Measurements from ENCODE around the gene LRRC27. TPM values are rescaled to one million over a fixed set of nuclear protein-coding genes. Genes with fewer than 3 reads are reported as not detected.
A peak's percentile ranks its signal among the peaks of the same experiment; 100 is the strongest.

The LRRC27 gene
- polyA plus RNA-seq, 5 donors, result 26.3 to 35.6 (median 33.5) TPM

DNA sequence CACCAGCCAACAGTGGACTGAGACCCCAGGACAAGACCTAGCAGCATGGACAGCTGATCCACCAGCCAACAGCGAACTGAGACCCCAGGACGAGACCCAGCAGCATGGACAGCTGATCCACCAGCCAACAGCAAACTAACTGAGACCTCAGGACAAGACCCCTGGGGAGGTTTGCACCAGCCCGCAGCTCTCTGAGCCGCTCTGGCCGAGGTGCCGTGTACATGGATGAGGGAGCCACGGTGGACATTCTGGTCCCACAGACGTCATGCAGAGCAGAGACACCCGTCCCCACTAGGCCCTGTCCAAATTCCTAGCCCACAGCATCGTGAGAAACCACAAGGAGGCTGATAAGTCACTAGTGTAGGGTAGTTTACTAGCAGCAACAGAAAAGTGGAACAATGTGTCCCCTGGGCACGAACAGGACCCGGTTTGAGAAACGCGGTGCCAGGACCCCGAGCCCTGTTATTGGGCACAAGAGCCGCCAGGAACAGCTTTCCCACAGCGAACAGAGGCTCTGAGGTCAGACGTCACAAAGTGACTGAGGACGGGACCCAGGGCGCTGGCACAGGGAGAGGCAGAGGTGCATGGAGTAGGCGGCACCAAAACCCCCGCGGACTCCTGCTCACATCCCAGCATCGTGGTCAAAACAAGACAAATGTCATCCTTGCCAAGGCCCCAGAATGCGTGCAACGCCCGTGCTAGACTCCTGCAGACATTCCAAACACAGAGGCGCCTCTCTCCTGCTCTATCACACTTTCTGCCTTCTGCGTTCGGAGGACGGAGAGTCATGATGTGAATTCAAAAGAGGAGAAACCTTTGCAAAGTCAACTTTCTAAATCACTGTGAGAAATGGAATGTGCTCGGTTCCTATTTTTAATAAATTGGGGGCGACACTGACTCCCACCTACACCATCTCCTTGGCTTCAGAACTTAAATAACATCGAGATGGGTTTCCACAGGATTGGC is 32.3 kb upstream of the LRRC27 start:
- no peak for DNase-seq

DNA sequence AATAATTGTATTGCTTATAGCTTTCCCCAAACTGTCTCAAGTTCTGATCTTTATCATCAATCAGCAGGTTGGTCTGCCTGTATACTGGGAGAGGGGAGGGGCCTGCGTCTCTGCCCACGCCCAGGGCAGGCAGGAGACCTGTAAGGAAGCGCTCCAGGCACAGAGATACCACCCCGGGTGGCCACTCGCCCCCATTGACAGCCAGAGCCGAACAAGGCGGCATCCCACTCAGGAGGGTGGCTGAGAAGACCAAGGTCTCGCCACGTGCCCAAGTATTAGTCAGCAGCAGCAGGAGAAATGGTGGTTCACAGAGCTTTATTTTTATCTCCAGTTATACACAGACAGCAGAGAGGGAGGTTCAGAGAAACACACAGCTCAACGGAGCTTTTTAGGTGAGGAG is 31.4 kb upstream of the LRRC27 start:
- DNase-seq, result no peak

DNA sequence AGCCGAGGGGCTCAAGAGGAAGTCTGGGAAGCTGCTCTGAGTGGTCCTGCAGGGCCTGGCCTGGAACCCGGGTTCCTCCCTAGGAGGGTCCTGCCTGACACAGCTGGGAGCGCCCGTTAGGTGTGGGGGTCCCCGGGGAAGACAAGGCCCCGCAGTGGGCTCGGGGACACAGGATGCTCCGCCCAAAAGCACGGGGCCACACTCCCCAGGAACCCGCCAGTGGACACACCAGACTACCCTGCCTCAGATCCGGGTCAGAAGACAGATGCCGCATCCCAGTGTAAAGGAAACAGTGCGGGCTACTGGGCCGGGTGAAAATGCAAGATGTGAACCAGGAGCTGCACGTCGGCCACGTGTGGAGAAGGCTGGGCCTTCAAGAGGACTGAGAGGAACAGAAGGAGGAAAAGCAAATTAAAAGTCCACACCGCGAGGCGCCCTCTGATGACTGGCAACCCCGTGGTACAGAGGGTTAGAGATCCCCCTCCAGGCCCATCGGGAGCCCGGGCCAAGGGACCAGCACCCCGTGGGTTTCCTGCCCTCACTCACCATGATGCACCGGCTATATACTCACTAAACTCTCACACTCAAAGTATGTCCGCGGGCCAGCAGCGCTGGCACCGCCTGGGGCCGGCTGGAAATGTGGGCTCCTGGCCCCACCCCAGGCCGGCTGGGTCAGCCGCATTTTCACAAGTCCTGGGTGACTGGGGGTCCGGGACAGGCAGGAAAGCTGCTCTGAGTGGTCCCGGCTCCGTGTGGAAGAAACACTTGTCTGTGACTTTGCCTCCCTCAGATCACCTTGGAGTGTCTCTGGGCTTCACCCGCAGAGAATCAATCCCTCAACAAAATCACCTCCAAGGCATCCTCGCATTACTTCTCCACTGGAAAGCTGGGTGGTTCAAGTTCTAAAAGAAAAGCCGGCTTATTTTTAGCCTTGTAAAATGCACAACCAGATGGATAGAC is 30.3 kb upstream of the LRRC27 start:
- DNase-seq, result no peak

DNA sequence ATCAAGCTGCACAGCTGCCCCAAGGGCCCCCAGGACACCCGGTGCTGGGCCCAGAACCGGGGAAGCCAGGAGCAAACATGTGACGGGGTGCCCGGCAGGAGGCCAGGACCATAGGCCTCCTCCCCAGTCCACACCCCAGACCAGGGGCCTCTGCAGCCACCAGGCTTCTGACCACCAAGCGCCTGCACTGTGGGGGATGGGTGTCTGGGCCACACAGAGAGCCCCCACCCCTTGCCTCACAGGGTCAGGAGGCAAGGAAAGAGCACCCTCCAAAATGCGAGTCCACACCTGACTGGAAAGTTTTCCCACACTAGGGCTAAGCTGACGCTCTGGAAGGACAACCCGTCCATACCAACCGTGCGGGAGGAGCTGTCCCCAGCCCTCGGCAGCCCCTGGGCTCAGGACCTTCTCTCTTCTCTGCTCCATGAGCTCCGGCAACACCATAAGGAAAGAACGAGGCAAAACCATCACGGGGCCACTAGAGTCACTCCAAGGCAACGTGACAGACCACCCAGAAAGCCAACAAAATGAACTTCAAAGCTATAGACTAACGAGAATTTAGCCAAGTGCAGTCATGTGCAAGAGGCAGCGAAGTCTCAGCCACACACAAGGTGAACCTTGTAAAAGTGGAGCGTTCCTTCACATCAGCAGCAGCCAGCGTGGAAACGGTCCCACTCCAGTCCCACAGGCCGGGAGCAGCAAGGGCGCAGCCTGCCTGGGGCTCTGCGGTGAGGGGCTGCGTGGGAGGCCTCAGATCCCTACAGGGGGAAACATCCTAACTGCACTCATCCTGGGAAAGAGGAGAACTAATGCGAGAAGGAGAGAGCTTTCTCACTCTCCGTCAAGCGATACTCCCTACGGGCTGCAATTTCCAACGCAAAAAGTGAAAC is 29.3 kb upstream of the LRRC27 start:
- DNase-seq, result no peak

DNA sequence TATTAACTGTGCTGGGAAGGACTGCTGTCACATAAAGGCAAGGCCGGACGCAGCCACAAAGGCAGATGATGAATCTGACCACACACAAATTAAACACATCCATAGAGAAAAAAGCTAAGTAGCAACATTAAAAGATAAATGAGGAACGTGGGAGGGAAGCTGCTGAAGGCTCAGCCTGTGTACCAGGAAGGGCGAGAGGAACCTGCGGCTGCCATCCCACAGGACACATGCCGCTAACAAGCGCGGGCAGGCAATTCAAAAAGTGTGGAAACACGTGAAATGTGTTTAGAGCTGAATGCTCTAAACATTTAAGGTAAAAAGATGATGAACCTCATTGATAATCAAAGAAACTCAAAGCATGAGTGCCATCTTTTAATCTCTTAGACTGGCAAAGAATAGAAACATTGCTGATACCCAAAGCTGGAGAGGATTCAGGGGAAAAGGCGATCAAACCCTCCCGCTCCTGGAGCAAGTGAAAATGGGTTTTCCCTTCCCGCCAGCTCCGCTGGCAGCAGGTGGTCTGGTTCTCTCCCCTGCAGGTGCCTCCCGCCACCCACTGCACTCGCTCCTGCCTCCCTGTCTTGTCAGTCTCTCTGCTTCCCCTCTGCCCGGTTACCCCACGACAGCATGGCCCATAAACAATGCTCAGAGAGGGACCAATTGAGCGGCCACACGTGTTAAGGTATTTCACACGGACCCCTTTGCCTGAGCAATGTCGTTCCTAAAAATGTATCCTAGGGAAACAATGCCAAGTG is 28.5 kb upstream of the LRRC27 start:
- no peak for DNase-seq

DNA sequence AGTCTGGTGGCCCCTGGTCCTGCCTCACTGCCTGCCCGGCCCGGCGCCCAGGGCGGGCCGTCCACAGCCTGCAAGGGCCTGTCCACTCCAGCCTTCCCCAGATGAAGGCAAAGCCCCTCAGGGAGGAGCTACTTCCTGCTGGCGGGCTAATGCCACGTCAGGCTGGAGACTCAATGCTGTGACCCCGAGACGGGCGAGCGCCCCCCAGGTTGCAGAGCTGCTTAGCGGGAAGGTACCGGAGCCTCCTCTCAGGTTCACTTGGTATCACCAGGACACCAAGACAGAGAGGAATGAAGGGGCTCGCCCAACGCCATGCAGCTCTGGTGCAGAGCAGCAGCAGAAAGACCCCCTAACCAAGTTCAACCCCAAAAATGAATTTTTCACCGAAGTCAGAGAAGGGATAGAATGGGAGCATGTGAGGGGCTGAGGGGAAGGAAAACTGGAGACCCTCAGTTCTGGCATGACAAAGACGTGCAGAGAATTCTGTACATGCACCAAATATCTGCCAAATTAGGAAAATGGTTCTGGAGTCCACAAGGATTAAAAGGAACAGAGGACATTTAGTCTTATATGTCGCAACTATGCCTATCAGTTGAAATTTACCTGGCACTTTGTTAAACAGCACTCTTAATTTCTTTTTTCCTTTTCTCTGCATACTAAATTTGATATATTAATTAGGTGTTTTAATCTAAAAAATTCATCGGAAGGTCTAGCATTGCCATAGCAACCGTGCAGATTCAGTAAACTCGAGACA is 27.1 kb upstream of the LRRC27 start:
- DNase-seq, result no peak

DNA sequence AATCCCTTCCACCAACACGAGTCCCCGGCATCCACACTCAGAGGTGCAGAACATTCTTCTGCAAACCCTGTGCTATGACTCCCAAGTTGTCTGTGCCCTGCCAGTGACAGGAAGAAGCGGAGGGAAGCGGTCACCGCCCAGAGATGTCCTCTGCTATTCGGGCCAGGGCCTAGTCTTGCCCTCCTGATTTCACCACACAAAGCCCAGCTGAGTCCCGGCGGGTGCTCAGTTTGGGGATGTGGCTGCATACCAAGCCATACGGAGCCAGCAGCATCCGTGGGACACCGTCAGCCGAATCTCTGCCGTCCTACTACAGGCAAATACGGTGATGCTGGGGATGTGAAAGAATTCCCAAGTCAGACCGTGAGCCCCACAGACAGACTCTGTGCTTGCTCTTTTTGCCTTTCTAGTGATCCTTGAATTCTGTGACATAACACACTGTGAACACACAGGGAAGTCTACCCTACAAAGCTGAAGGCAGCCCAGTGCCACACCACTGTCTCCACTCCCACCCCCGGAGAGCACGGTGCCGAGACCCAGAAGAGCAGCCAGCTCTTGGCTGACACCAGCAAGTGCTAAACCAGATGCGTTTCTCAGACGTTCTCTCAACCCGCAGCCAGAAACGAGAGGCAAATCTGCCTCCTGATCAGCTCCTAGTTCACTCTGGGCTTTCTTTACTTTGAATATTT is 26.2 kb upstream of the LRRC27 start:
- DNase-seq, result no peak

DNA sequence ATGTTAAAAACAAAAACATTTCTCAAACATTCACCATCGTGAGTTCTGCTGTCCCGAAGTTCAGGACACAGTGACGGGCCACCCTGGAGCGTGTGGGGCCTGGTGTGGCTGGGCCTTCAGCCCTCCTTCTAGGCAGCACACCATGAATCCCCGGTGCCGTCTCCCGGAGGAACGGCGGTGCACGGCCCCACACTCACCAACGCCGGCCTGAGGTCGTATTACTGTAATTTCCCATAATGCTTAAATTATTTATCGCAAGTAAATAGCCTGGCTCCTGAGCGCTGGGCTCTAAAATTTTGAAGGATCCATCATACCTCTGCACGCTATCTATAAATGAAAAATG is 25.7 kb upstream of the LRRC27 start:
- DNase-seq, result no peak

DNA sequence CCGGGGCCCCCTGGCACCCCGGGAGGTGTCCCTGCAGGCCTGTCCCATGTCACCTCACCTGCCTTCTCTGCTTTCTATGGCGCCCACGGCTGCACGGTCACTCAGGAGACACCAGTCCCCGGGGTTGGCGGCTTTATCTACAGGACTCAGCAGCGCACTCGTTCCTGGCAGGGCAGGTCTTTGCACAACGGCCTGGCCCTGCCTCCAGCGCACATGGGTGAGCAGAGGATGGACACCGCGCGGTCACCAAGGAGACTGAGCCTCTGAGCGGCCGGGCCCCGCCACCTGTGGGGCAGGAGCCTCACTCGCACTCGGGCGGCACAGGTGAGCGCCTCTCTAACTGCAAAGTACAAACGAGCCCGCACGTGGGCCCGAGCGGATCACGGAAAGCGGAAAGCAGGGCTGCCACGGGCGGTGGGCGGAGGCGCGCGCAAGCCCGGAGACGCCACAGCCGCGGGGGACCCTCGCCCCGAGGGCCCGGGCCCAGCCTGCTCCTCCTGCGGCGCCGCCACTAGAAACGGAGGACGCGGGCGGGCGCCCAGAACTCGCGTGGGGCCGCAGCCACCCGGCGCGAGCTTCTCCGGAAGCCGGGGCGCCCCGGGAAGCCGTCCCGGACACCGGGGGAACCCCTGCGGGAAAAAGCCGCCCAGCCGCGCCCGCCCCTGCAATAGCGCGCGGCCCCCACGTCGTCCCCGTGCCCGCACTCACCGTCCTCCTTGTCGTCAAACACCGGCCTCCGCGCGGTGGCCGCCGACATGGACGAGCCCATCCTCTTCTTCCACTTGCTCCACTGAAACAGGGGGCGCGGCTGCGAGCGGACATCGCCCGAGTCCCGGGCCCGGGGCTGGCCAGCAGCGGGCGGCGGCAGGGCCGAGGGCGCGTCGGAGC is 24.9 kb upstream of the LRRC27 start:
- DNase-seq, result no peak

DNA sequence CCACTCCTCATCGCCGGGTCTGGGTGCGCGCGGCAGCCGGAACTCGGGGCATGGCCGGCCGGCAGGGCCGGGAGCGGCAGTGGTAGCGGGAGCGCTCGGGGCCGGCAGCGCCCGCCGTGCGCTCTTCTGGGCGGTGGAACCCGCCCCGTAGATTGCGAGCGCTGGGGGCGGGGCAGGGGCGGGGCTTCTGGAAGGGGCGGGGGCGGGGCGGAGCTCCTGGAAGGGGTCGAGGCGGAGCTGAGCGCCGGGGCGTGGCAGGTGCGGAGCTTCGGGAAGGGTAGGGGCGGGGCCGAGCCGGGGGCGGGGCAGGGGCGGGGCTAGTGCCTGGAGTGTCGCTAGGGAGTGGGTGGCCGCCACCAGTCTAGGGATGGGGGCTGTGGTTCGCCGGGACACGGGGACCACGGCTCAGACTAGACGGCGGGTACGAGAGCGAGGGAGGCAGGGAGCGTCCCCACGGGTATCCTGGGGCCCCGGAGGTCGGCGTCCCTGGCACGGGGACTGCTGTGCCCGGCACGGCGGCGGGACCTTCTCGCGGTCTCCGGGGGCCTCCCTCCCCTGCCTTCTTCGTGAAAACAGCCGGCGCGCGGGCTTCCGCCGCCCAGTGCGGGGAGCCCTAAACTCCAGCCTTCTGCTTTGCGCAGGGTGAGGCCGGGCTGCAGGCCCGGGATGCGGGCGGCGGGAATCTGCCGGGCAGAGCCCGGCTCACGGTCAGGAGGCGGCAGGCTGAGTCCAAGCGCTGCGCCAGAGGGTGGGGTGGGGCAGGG is 24.0 kb upstream of the LRRC27 start, which contains the start of gene STK32C:
Gene STK32C (minus strand): TSS at position 128 of the 764 bp plus-strand sequence. CDS start 117 bp downstream, at position 11.
- DNase-seq, result peak; percentile 81 to 85

DNA sequence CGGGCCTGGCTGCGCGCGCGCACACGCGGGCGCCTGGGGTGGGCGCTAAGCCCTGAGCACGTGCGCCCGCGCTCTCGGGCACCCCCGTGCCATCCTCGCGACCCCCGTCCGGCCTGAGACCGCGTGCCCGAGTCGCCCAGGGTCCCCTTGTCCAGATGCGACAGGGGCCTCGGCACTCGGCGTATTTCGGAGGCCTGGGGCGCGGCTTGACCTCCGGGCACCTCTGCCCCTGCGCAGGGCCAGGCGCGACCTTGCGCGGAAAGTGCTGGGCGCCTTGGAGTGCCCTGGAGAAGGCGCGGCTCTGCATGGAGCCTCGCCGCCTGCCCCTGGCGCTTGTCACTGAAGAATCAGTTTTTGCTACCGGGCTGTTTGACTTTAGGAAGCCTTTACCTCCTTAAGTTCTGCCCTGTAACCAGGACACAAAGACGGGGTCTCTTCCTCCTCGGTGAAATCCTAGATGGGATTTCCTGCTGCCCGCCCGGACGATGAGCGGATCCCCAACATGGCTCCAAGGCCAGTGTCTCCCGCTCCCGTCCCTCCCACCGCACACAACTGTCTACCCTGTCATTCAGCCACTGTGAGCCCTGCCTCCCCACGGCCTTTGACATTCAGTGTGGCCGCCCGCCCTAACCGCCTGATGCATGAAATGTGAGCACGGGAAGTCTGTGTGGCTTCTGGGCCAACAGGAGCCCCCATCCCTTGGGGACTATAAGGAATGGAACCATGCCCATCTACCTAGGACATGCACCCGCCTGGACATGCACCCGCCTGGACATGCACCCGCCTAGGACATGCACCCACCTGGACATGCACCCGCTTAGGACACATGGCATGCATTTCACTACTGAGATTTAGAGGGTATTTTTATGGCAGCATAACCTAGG is 23.2 kb upstream of the LRRC27 start:
- no peak for DNase-seq

DNA sequence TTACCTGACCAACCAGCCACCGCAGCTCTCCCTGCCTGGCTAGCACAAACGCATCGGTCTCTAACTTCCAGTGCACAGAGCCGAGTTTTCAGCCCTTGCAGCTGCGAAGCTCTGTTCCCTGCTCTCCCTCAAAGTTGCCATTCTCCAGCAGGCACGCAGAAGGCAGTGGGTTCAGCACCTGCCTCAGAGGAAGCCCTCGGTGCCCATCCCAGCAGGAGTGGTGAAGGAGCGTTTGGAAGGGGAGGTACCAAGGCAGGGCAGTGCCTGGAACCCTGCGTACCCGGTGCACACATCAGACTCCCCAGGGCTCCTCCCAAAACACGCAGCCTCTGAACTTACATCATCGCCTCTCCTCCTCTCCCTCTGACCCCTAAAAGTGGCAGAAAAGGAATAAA is 22.5 kb upstream of the LRRC27 start:
- no peak for DNase-seq

DNA sequence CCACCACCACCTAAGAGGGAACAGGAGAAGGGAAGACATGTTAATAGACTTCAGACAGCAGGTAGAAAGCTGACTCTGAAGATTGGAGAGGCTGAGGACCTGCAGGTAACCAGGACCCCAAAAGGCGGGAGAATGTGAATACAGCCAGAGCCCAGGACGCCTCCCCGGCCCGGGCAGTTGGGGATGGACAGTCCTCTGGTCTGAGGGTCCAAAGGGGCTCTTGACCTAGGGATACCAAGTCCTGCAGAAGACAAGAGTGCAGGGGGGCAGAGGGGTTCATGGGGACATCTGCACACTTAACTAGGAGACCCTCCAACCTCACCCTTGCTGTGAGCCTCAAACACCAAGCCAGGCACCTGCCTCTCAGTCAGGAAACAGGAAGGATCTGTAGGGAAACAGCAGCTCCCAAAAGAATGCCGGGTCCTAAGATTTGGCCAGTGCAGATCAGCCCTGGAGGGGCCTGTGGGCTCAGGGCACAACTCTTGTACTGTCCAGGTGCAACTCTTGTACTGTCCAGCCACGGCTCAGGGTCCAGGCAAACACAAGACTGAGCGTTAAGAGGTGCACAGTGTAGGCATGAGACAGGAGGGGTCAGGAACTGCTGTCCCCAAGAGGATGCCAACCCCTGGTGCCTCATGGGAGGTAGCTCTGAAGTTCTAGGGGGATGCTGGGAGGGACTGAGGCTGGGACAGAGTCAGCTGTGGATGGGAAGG is 22.0 kb upstream of the LRRC27 start:
- DNase-seq, result no peak

DNA sequence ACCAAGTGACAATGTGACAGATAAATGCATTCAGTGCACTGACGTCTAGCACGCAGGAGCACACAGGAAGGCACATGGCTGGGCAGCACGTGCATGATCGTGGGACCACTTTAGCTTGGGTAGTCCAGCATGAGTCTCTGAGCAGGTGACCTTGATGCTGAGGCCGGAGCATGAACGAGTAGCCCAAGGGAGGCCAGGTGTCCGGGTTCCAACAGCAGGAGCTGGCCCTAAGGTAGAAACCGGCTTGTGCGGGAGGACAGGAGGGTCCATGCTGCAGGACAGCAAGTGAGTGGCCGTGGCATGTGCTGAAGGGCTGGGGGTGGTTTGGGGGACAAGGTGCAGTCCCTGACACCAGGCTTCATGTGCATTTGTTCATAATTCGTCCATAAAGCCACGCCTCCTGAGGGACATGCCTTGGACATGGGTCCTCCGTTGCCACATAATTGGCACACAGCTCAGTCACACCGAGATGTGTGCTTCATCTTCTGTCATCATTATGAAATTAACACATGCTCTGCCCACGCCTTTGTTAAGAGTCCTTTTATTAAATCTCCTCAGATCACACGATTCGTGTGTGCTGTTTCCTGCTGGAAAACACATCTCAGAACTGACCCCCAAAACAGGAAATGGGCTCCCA is 21.2 kb upstream of the LRRC27 start:
- no peak for DNase-seq

DNA sequence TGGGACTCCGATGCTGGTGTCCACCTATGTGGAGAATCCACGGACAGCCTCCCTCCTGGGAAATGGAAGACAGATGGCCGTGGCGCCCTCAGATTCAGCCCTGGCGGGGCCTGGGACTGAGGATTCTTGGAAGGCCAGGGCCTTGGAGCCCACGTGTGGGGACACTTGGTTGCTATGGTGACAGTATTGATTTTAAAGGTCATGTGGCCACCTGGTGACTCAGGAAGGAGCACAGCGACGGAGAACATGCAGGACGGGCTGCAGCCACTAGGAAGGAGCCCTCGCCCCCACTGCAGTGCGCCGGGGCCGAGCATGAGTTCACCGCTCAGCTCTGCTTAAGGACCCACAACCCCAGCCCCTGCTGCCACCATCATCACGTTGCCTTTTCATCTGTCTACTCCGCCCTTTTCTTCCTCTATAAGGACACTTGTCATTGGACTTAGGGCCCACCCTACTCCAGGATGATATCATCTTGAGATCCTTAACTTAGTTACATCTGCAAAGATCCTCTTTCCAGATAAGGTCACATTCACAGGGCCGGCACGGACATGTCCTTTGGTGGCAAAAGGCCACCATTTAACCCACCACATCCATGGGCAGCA is 20.6 kb upstream of the LRRC27 start:
- DNase-seq, result no peak

Measured in right lung (tissue), 5 donors.